CD14-positive monocyte (primary cell): ENCODE measurements around the gene MACF1. TPM values are rescaled to one million over a fixed set of nuclear protein-coding genes. Genes with fewer than 3 reads are reported as not detected.

Source experiments
- DNase-seq, 3 donors: peaks; one replicate each; pipeline ENCODE4 v3.0.0-alpha.2; 2011 to 2022
- H2AFZ ChIP-seq: 2 replicates; pipeline ENCODE4 v1.6.0; 2012; ENCODE audit warnings: mild to moderate bottlenecking, low read depth, low read length, inconsistent platforms; ENCODE audit not compliant: insufficient read depth, poor library complexity, severe bottlenecking
- H3K27ac ChIP-seq, 2 donors: 1 replicate in 1 of 2; 2 replicates in 1 of 2; pipeline ENCODE4 v1.5.1; 2012 to 2013; ENCODE audit warnings: low read length in 2 of 2, control low read depth in 1 of 2, inconsistent platforms in 1 of 2, low read depth in 1 of 2, mild to moderate bottlenecking in 1 of 2
- H3K27me3 ChIP-seq, 2 donors: one replicate each; pipeline versions ENCODE4 v1.6.0 to v1.6.1; 2011 to 2013; ENCODE audit warnings: low read length in 2 of 2; ENCODE audit not compliant: control insufficient read depth in 2 of 2, insufficient read depth in 2 of 2
- H3K36me3 ChIP-seq, 2 donors: replicated peaks in 1 of 2; 1 replicate in 1 of 2; 2 replicates in 1 of 2; pipeline versions ENCODE4 v1.5.1 to v1.6.1; 2012 to 2013; ENCODE audit warnings: low read length in 2 of 2, control low read depth in 1 of 2, inconsistent platforms in 1 of 2, mild to moderate bottlenecking in 1 of 2; ENCODE audit not compliant: insufficient read depth in 2 of 2, control insufficient read depth in 1 of 2
- H3K4me1 ChIP-seq, 2 donors: 1 replicate in 1 of 2; 2 replicates in 1 of 2; pipeline versions ENCODE4 v1.5.1 to v1.6.1; 2012 to 2013; ENCODE audit warnings: low read length in 2 of 2, control low read depth in 1 of 2, inconsistent platforms in 1 of 2, mild to moderate bottlenecking in 1 of 2, moderate library complexity in 1 of 2; ENCODE audit not compliant: insufficient read depth in 2 of 2, control insufficient read depth in 1 of 2
- H3K4me2 ChIP-seq: replicated peaks from 2 replicates; pipeline ENCODE3; 2012; ENCODE audit warnings: low read length, moderate library complexity, mild to moderate bottlenecking; ENCODE audit not compliant: poor library complexity, severe bottlenecking; ENCODE audit errors: extremely low read depth
- H3K4me3 ChIP-seq, 3 experiments: fragments of 200-600 bp in 1 of 3; sonication (generic) in 1 of 3; replicated peaks in 1 of 3; 1 replicate in 2 of 3; 2 replicates in 1 of 3; pipeline ENCODE4 v1.5.1; 2011 to 2013; ENCODE audit warnings: low read length in 3 of 3, mild to moderate bottlenecking in 3 of 3, control low read depth in 2 of 3, low read depth in 2 of 3, inconsistent platforms in 1 of 3, moderate library complexity in 1 of 3
- H3K79me2 ChIP-seq: 2 replicates; pipeline ENCODE4 v1.6.0; 2012; ENCODE audit warnings: mild to moderate bottlenecking, control low read depth, inconsistent platforms, low read length, moderate library complexity; ENCODE audit not compliant: insufficient read depth
- H3K9ac ChIP-seq: 2 replicates; pipeline ENCODE4 v1.6.0; 2017; ENCODE audit warnings: low read length, mild to moderate bottlenecking; ENCODE audit not compliant: insufficient read depth, poor library complexity, severe bottlenecking
- H3K9me3 ChIP-seq, 2 donors: replicated peaks in 1 of 2; 1 replicate in 1 of 2; 2 replicates in 1 of 2; pipeline versions ENCODE4 v1.5.1 to v1.6.1; 2012 to 2013; ENCODE audit warnings: low read length in 2 of 2, control low read depth in 1 of 2; ENCODE audit not compliant: control insufficient read depth in 1 of 2, insufficient read depth in 1 of 2
- H4K20me1 ChIP-seq: 2 replicates; pipeline ENCODE4 v1.6.0; 2012; ENCODE audit warnings: mild to moderate bottlenecking, low read length, control low read depth, moderate library complexity; ENCODE audit not compliant: insufficient read depth
- H3K27ac Mint-ChIP-seq, 7 donors: one replicate each; pipeline ENCODE4 v1.8.0; 2020; ENCODE audit warnings: mild to moderate bottlenecking in 7 of 7, mixed read lengths in 7 of 7, moderate library complexity in 6 of 7, inconsistent platforms in 2 of 7
- H3K27me3 Mint-ChIP-seq, 3 donors: one replicate each; pipeline ENCODE4 v1.8.0; 2021 to 2022; ENCODE audit warnings: low read depth in 3 of 3, mild to moderate bottlenecking in 3 of 3, mixed read lengths in 3 of 3, moderate library complexity in 3 of 3, inconsistent platforms in 1 of 3
- H3K36me3 Mint-ChIP-seq, 2 donors: one replicate each; pipeline ENCODE4 v1.8.0; 2020; ENCODE audit warnings: mixed read lengths in 2 of 2, inconsistent platforms in 1 of 2, mild to moderate bottlenecking in 1 of 2
- H3K4me1 Mint-ChIP-seq: one replicate; pipeline ENCODE4 v1.8.0; 2020; ENCODE audit warnings: mild to moderate bottlenecking, mixed read lengths
- H3K4me3 Mint-ChIP-seq, 2 donors: one replicate each; pipeline ENCODE4 v1.8.0; 2020; ENCODE audit warnings: mild to moderate bottlenecking in 2 of 2, mixed read lengths in 2 of 2, moderate library complexity in 1 of 2
- H3K9me3 Mint-ChIP-seq, 7 donors: one replicate each; pipeline ENCODE4 v1.8.0; 2020 to 2022; ENCODE audit warnings: mixed read lengths in 7 of 7, mild to moderate bottlenecking in 6 of 7, moderate library complexity in 6 of 7, inconsistent platforms in 2 of 7
- WGBS: methylation state at CpG from one replicate; pipeline ENCODE4 v1.1.5; 2013; ENCODE audit warnings: missing lambda C conversion rate; ENCODE audit not compliant: insufficient coverage; 5-methylcytosine and 5-hydroxymethylcytosine counted together
- intact Hi-C, 2 donors: fragments of 100-400 bp; cut with micrococcal nuclease; formaldehyde crosslinking; loops; one replicate each; pipeline versions ENCODE4 v1.15.0 to v1.15.1; 2023
- polyA plus RNA-seq, 3 donors: library from polyadenylated mRNA; depleted of rRNA in 1 of 3; unstranded in 2 of 3; stranded (reverse) in 1 of 3; fragments of 300-500 nt in 2 of 3; fragments of >200 nt in 1 of 3; fragmentation: Illumina TruSeq in 2 of 3; gene quantifications; 1 replicate in 2 of 3; 2 replicates in 1 of 3; pipeline ENCODE4 v1.2.3, GENCODE V29; 2012 to 2021
- TF ChIP-seq, protein P1 (sequence below): fragments of 200-600 bp; IDR thresholded peaks from one replicate; pipeline ENCODE4 v1.8.0; 2022; ENCODE audit warnings: antibody characterized with exemption, mild to moderate bottlenecking

MACF1 gene
- polyA plus RNA-seq, 3 donors: 3.4 to 36.8 (median 4.5) TPM

DNA sequence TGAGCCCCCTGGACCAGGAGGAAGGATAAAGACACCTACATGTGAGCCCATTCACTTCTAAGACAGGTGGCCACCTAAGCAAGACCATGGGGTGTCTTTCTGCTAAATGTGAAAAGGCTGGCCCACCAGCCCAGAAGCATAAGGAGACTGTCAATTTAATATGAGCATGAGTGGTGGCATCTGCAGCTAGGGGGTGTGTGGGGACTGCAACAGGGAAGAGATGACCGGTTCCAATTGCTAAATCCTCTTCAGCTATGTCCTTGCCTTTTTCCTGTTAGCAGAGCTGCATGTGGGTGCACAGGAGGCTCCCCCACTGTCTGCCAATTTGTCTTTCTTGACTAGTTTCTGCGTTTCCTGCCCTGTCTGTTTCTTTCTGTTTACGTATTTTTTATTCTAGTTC lies 264.7 kb downstream of the MACF1 start:
- no peak for DNase-seq
- 100% methylated on average over 3 of the region's 3 CpGs for WGBS
- Histone ChIP-seq H3K27ac (no peak overlapping the region), H3K4me2 (no peak overlapping the region), H3K79me2 (no peaks in the 10 kb centered on the region), H3K9ac (no peak overlapping the region), H3K36me3 (peaks cover 88 to 100% of the 10 kb centered on the region in 2 donors), H3K9me3 (no peaks in the 10 kb centered on the region), H3K4me3 (no peak overlapping the region), H2AFZ (no peak overlapping the region), H3K4me1 (no peaks in the 10 kb centered on the region), H4K20me1 (no peaks in the 10 kb centered on the region), H3K27me3 (no peaks in the 10 kb centered on the region)
- Mint-ChIP-seq H3K27me3 (no peaks in the 10 kb centered on the region), H3K4me3 (no peak overlapping the region), H3K4me1 (no peaks in the 10 kb centered on the region), H3K9me3 (no peaks in the 10 kb centered on the region), H3K36me3 (peaks cover 83 to 87% of the 10 kb centered on the region in 2 donors), H3K27ac (peak overlapping the region in 2 of 7 donors; percentile 23 to 41)
- intact Hi-C loops: no loop called here
- TF ChIP-seq, protein P1, sequence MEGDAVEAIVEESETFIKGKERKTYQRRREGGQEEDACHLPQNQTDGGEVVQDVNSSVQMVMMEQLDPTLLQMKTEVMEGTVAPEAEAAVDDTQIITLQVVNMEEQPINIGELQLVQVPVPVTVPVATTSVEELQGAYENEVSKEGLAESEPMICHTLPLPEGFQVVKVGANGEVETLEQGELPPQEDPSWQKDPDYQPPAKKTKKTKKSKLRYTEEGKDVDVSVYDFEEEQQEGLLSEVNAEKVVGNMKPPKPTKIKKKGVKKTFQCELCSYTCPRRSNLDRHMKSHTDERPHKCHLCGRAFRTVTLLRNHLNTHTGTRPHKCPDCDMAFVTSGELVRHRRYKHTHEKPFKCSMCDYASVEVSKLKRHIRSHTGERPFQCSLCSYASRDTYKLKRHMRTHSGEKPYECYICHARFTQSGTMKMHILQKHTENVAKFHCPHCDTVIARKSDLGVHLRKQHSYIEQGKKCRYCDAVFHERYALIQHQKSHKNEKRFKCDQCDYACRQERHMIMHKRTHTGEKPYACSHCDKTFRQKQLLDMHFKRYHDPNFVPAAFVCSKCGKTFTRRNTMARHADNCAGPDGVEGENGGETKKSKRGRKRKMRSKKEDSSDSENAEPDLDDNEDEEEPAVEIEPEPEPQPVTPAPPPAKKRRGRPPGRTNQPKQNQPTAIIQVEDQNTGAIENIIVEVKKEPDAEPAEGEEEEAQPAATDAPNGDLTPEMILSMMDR: no peak

GRCh38 chr1:39470040-39470439 lies 265.5 kb downstream of the MACF1 start:
- H3K4me1 Mint-ChIP-seq: no peaks in the 10 kb centered on the region
- intact Hi-C loops: no loop called here
- H3K9me3 Mint-ChIP-seq: no peaks in the 10 kb centered on the region
- H3K27ac ChIP-seq: no peak overlapping the region
- H3K4me1 ChIP-seq: no peaks in the 10 kb centered on the region
- no peaks in the 10 kb centered on the region for H3K27me3 ChIP-seq
- no peak overlapping the region for H3K4me3 ChIP-seq
- no peak overlapping the region for H3K27ac Mint-ChIP-seq
- H3K4me3 Mint-ChIP-seq: no peak overlapping the region
- no peak overlapping the region for H2AFZ ChIP-seq
- H4K20me1 ChIP-seq: no peaks in the 10 kb centered on the region
- no peaks in the 10 kb centered on the region for H3K9me3 ChIP-seq
- TF ChIP-seq, protein P1: no peak
- H3K27me3 Mint-ChIP-seq: no peaks in the 10 kb centered on the region
- no peak for DNase-seq
- H3K4me2 ChIP-seq: no peak overlapping the region
- H3K36me3 Mint-ChIP-seq: peaks cover 81 to 87% of the 10 kb centered on the region in 2 donors
- H3K79me2 ChIP-seq: no peaks in the 10 kb centered on the region
- H3K9ac ChIP-seq: no peak overlapping the region
- peaks cover 89 to 100% of the 10 kb centered on the region in 2 donors for H3K36me3 ChIP-seq
